ENCODE results near the gene ENTPD2. TPM values are rescaled to one million over a fixed set of nuclear protein-coding genes. Genes with fewer than 3 reads are reported as not detected.

ENTPD2 gene
- total RNA-seq, 1 donor from 2014 or later = 0.46 TPM

- no peaks in the 10 kb centered on the region for H3K36me3 Mint-ChIP-seq (ENCODE audit: unreplicated experiment)
- H3K27me3 Mint-ChIP-seq (ENCODE audit: unreplicated experiment) = peaks cover 6% of the 10 kb centered on the region
- no peaks in the 10 kb centered on the region for H3K9me3 Mint-ChIP-seq (ENCODE audit: unreplicated experiment)
These were observed 9.8 kb downstream of the ENTPD2 start for GRCh38 chr9:137044037-137044436.

GRCh38 chr9:137042751-137043727 is 10.8 kb downstream of the ENTPD2 start:
- no peak for TF ChIP-seq CTCF (IDR thresholded peaks at IDR 0.05)
- no peak overlapping the region for H3K4me3 Mint-ChIP-seq (ENCODE audit: unreplicated experiment)
- no peak overlapping the region for H3K27ac Mint-ChIP-seq (ENCODE audit: unreplicated experiment)
- H3K36me3 Mint-ChIP-seq (ENCODE audit: unreplicated experiment) = no peaks in the 10 kb centered on the region
- DNase-seq (ENCODE audit: extremely low spot score, unreplicated experiment) = no peak
- H3K4me1 Mint-ChIP-seq (ENCODE audit: unreplicated experiment) = peaks cover 9% of the 10 kb centered on the region
- no peaks in the 10 kb centered on the region for H3K9me3 Mint-ChIP-seq (ENCODE audit: unreplicated experiment)
- peaks cover 6% of the 10 kb centered on the region for H3K27me3 Mint-ChIP-seq (ENCODE audit: unreplicated experiment)

More at GRCh38 chr9:137044037-137044436, 9.8 kb downstream of the ENTPD2 start:
- DNase-seq (ENCODE audit: extremely low spot score, unreplicated experiment) = no peak
- Mint-ChIP-seq H3K4me1 (ENCODE audit: unreplicated experiment) (peaks cover 9% of the 10 kb centered on the region), H3K27ac (ENCODE audit: unreplicated experiment) (no peak overlapping the region), H3K4me3 (ENCODE audit: unreplicated experiment) (no peak overlapping the region)
- no peak for TF ChIP-seq CTCF (IDR thresholded peaks at IDR 0.05)

GRCh38 chr9:137041124-137041523 is 12.7 kb downstream of the ENTPD2 start:
- no peak for TF ChIP-seq CTCF (IDR thresholded peaks at IDR 0.05)
- peaks cover 3% of the 10 kb centered on the region for H3K36me3 Mint-ChIP-seq (ENCODE audit: unreplicated experiment)
- peaks cover 9% of the 10 kb centered on the region for H3K4me1 Mint-ChIP-seq (ENCODE audit: unreplicated experiment)
- H3K27me3 Mint-ChIP-seq (ENCODE audit: unreplicated experiment) = no peaks in the 10 kb centered on the region
- no peak for DNase-seq (ENCODE audit: extremely low spot score, unreplicated experiment)
- H3K9me3 Mint-ChIP-seq (ENCODE audit: unreplicated experiment) = no peaks in the 10 kb centered on the region
- H3K4me3 Mint-ChIP-seq (ENCODE audit: unreplicated experiment) = no peak overlapping the region
- no peak overlapping the region for H3K27ac Mint-ChIP-seq (ENCODE audit: unreplicated experiment)

GRCh38 chr9:137040568-137040967 is 13.3 kb downstream of the ENTPD2 start:
- no peak for TF ChIP-seq CTCF (IDR thresholded peaks at IDR 0.05)
- no peaks in the 10 kb centered on the region for H3K9me3 Mint-ChIP-seq (ENCODE audit: unreplicated experiment)
- DNase-seq (ENCODE audit: extremely low spot score, unreplicated experiment) = no peak
- no peaks in the 10 kb centered on the region for H3K27me3 Mint-ChIP-seq (ENCODE audit: unreplicated experiment)
- H3K27ac Mint-ChIP-seq (ENCODE audit: unreplicated experiment) = no peak overlapping the region
- peaks cover 9% of the 10 kb centered on the region for H3K4me1 Mint-ChIP-seq (ENCODE audit: unreplicated experiment)
- no peak overlapping the region for H3K4me3 Mint-ChIP-seq (ENCODE audit: unreplicated experiment)
- peaks cover 3% of the 10 kb centered on the region for H3K36me3 Mint-ChIP-seq (ENCODE audit: unreplicated experiment)

GRCh38 chr9:137039611-137040366 is 14.1 kb downstream of the ENTPD2 start:
- Mint-ChIP-seq H3K9me3 (ENCODE audit: unreplicated experiment) (no peaks in the 10 kb centered on the region), H3K27me3 (ENCODE audit: unreplicated experiment) (no peaks in the 10 kb centered on the region), H3K27ac (ENCODE audit: unreplicated experiment) (no peak overlapping the region), H3K36me3 (ENCODE audit: unreplicated experiment) (peaks cover 3% of the 10 kb centered on the region), H3K4me3 (ENCODE audit: unreplicated experiment) (no peak overlapping the region), H3K4me1 (ENCODE audit: unreplicated experiment) (peaks cover 4% of the 10 kb centered on the region)
- no peak for TF ChIP-seq CTCF (IDR thresholded peaks at IDR 0.05)
- DNase-seq (ENCODE audit: extremely low spot score, unreplicated experiment) = no peak

All from osteocyte (in vitro differentiated cells).